C4-2B (cell line): Measurements from ENCODE around the gene MORC3.

Experiments used
- H3K27ac ChIP-seq: fragments of 450-650 bp; 2 replicates; pipeline ENCODE4 v1.5.1; 2017
- ZFX ChIP-seq: fragments of 450-650 bp; IDR thresholded peaks from 2 replicates; pipeline ENCODE4 v1.6.1; 2017
- TF ChIP-seq, protein P1 (sequence below): fragments of 450-650 bp; conservative IDR thresholded peaks from 2 replicates; pipeline ENCODE4 v1.5.1; 2017; ENCODE audit warnings: mild to moderate bottlenecking

The MORC3 gene

DNA sequence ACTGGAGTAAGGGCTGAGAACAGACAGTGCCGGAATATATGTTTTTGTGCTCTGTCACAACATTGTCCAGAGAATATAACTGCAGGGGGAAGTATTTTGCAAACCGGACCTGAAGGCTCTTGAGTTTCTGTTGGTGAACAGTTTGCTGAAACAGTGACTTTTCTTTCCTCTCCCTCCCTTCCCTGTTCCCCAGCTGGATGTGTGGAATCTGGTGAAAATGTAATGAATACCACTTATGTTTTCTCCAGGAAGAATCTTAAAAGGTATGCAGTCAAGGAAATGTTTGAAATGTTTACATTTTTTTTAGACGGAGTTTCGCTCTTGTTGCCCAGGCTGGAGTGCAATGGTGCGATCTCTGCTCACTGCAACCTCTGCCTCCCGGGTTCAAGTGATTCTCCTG lies 88.6 kb downstream of the MORC3 start:
- H3K27ac ChIP-seq, result no peak overlapping the region
- TF ChIP-seq ZFX, result no peak
- TF ChIP-seq, protein P1, sequence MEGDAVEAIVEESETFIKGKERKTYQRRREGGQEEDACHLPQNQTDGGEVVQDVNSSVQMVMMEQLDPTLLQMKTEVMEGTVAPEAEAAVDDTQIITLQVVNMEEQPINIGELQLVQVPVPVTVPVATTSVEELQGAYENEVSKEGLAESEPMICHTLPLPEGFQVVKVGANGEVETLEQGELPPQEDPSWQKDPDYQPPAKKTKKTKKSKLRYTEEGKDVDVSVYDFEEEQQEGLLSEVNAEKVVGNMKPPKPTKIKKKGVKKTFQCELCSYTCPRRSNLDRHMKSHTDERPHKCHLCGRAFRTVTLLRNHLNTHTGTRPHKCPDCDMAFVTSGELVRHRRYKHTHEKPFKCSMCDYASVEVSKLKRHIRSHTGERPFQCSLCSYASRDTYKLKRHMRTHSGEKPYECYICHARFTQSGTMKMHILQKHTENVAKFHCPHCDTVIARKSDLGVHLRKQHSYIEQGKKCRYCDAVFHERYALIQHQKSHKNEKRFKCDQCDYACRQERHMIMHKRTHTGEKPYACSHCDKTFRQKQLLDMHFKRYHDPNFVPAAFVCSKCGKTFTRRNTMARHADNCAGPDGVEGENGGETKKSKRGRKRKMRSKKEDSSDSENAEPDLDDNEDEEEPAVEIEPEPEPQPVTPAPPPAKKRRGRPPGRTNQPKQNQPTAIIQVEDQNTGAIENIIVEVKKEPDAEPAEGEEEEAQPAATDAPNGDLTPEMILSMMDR, result no peak

DNA sequence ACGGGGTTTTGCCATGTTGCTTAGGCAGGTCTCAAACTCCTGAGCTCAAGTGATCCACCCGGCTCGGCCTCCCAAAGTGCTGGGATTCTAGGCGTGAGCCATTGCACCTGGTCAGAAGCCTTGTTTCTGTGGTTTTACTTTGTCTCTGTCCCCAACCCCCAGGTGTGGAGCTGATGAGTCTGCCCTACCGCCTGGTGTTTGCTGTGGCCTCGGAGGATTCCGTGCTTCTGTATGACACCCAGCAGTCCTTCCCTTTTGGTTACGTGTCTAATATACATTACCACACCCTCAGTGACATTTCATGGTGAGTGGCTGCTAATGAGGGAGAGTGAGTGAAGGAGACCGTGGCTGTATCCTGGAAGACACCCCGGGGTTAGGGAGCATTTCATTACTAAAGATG lies 91.3 kb downstream of the MORC3 start:
- H3K27ac ChIP-seq, result no peak overlapping the region
- TF ChIP-seq, protein P1, result no peak
- TF ChIP-seq ZFX, result no peak

DNA sequence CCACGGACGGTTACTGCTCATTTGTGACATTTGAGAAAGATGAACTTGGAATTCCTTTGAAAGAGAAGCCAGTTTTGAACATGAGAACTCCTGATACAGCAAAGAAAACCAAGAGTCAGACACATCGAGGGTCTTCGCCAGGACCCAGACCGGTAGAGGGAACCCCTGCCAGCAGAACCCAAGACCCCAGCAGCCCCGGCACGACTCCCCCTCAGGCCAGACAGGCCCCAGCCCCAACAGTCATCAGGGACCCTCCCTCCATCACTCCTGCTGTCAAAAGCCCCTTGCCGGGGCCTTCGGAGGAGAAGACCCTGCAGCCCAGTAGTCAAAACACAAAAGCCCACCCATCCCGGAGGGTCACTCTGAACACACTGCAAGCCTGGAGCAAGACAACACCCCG lies 92.9 kb downstream of the MORC3 start:
- TF ChIP-seq ZFX, result no peak
- TF ChIP-seq, protein P1, result no peak
- H3K27ac ChIP-seq, result no peak overlapping the region

DNA sequence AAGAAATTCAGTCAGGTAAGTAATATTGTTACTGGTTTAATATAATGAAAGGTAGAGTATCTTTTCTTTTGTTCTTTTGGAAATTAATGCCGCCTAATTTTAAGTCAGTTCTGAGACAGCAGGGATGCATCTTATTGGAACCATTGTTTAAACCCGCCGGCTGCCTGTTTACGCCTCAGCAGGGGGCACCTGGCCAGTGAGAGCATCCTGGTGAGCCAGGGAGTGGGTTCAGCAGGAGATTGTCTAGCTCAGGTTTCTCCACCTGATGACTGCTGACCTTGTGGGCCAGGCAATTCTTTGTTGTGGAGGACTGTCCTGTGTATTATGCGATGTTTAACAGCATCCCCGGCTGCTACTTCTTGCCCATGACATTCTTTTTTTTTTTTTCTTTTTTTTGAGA lies 95.4 kb downstream of the MORC3 start:
- TF ChIP-seq, protein P1, result no peak
- no peak for TF ChIP-seq ZFX
- H3K27ac ChIP-seq, result no peak overlapping the region

DNA sequence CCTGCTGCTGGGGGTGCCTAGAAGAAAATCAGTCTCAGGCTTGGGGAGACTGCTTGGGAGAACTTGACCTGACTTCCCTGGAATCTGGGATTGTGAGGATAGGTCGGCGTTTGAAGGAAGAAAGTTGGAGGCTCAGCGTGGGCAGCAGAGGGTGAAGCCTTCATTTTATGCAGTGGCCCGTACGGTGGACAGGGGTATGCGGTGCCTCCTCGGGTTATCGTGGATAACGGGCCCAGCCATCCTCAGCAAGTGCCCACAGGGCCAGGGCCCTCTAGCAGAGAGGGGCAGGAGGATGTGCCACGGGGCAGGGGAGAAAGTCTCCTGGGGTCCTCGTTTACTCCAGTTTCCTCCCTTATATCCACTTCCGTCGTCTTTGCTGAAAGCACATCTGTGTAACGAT lies 99.2 kb downstream of the MORC3 start:
- no peak overlapping the region for H3K27ac ChIP-seq
- TF ChIP-seq, protein P1, result no peak
- TF ChIP-seq ZFX, result no peak

DNA sequence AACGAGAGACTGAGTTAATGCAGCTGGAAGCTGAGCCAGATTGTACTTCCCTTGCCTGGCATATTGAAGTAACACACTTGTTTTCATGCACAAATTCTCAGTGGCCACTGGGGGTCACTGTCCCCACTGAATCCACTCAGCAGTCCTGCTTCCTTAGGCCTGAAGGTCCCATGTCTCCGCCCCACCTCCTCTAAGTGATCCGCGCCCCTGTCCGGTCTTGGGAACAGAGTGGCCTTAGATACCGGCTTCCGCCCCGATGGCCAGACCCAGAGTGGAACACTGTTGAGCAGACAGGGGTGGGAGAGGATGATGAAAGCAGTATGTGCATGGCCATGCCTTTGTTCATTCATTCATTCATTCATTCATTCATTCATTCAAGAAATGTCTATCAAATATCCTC lies 100.0 kb downstream of the MORC3 start:
- H3K27ac ChIP-seq, result no peak overlapping the region
- no peak for TF ChIP-seq ZFX
- TF ChIP-seq, protein P1, result peak; percentile 85

DNA sequence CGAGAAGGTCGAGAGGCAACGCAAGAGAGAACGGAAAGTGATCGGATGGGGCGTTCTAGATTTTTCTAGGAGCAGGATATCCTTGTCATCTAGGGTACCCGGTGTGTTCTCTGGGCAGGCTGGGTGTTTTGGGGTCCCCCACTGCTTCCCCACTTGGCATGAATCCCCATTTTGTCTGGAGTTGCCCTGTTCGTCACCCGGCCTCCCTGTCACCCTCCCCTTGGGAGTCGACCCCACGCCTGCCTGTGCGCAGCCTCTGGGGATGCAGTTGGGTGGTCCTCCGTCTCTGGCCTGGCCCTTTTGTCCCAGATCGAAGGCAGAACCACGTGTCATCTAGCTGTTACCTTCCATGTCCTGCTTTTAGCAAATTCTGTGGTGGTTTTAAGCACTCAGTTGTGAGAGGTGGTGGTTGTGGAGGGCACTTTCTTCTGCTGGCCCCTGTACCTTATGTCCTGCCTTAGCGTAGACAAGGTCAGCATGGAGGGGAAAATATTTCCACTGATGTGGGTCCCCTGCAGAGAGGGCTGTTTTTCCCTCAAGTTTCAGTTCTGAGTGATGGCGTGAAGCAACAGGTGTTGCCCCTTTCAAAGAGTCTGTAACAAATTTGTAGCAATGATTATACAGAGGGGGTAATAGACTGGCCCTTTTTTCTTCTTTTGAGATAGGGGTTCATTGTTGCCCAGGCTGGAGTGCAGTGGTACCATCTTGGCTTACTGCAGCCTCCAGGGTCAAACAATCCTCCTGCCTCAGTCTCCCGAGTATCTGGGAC lies 100.8 kb downstream of the MORC3 start:
- TF ChIP-seq, protein P1, result no peak
- no peak for TF ChIP-seq ZFX
- no peak overlapping the region for H3K27ac ChIP-seq
